Trophoblast cell (in vitro differentiated cells and primary cell): ENCODE results near the gene FGD4.

Experiments
- DNase-seq, 2 donors: peaks; one replicate each; pipeline ENCODE4 v3.0.0-alpha.2; 2016
- H2AFZ ChIP-seq: 2 replicates; pipeline ENCODE4 v1.6.1; 2013; ENCODE audit warnings: low read length, moderate library complexity, mild to moderate bottlenecking; ENCODE audit not compliant: insufficient read depth, poor library complexity
- H2AK5ac ChIP-seq: 2 replicates; pipeline ENCODE4 v1.6.1; 2013; ENCODE audit warnings: mild to moderate bottlenecking, low read length
- H2BK120ac ChIP-seq: 2 replicates; pipeline ENCODE4 v1.6.1; 2013; ENCODE audit warnings: low read length, mild to moderate bottlenecking, moderate library complexity; ENCODE audit not compliant: insufficient read depth, poor library complexity
- H2BK12ac ChIP-seq: 2 replicates; pipeline ENCODE4 v1.6.1; 2013; ENCODE audit warnings: mild to moderate bottlenecking, low read length, moderate library complexity
- H2BK5ac ChIP-seq: 2 replicates; pipeline ENCODE4 v1.6.1; 2013; ENCODE audit warnings: low read length, low read depth, moderate library complexity, mild to moderate bottlenecking; ENCODE audit not compliant: poor library complexity
- H3K14ac ChIP-seq: 2 replicates; pipeline ENCODE4 v1.6.1; 2013; ENCODE audit warnings: mild to moderate bottlenecking, low read length
- H3K18ac ChIP-seq: 2 replicates; pipeline ENCODE4 v1.6.1; 2013; ENCODE audit warnings: mild to moderate bottlenecking, low read length
- H3K23ac ChIP-seq: 2 replicates; pipeline ENCODE4 v1.6.1; 2013; ENCODE audit warnings: low read length
- H3K27ac ChIP-seq: 2 replicates; pipeline ENCODE4 v1.5.1; 2013; ENCODE audit warnings: low read depth, mild to moderate bottlenecking, inconsistent platforms, low read length, moderate library complexity
- H3K27me3 ChIP-seq: 2 replicates; pipeline ENCODE4 v1.6.1; 2013; ENCODE audit warnings: inconsistent platforms, mild to moderate bottlenecking, low read length, moderate library complexity; ENCODE audit not compliant: insufficient read depth
- H3K36me3 ChIP-seq, 2 experiments: 1 replicate in 1 of 2; 2 replicates in 1 of 2; pipeline ENCODE4 v1.6.1; 2013; ENCODE audit warnings: low read length in 2 of 2, mild to moderate bottlenecking in 2 of 2, moderate library complexity in 1 of 2; ENCODE audit not compliant: insufficient read depth in 2 of 2, control insufficient read depth in 1 of 2
- H3K4ac ChIP-seq: 2 replicates; pipeline ENCODE4 v1.6.1; 2013; ENCODE audit warnings: low read depth, mild to moderate bottlenecking, low read length, moderate library complexity
- H3K4me1 ChIP-seq, 2 experiments: 1 replicate in 1 of 2; 2 replicates in 1 of 2; pipeline ENCODE4 v1.6.1; 2013; ENCODE audit warnings: low read length in 2 of 2, mild to moderate bottlenecking in 2 of 2, moderate library complexity in 1 of 2; ENCODE audit not compliant: insufficient read depth in 2 of 2, control insufficient read depth in 1 of 2
- H3K4me2 ChIP-seq: 2 replicates; pipeline ENCODE4 v1.6.1; 2013; ENCODE audit warnings: inconsistent platforms, mild to moderate bottlenecking, low read length, moderate library complexity
- H3K4me3 ChIP-seq: 2 replicates; pipeline ENCODE4 v1.5.1; 2013; ENCODE audit warnings: mild to moderate bottlenecking, low read depth, low read length, inconsistent platforms
- H3K79me1 ChIP-seq: one replicate; pipeline ENCODE4 v1.6.1; 2013; ENCODE audit warnings: low read length
- H3K79me2 ChIP-seq: 2 replicates; pipeline ENCODE4 v1.6.1; 2013; ENCODE audit warnings: low read length, mild to moderate bottlenecking; ENCODE audit not compliant: control insufficient read depth, insufficient read depth, poor library complexity
- H3K9ac ChIP-seq: 2 replicates; pipeline ENCODE4 v1.6.1; 2013; ENCODE audit warnings: mild to moderate bottlenecking, low read length
- H3K9me3 ChIP-seq: 2 replicates; pipeline ENCODE4 v1.6.1; 2013; ENCODE audit warnings: low read depth, mild to moderate bottlenecking, control low read depth, inconsistent platforms, low read length; ENCODE audit not compliant: insufficient read depth
- H4K12ac ChIP-seq: 2 replicates; pipeline ENCODE4 v1.6.1; 2013; ENCODE audit warnings: low read depth, mild to moderate bottlenecking, low read length, moderate library complexity
- H4K8ac ChIP-seq: 2 replicates; pipeline ENCODE4 v1.6.1; 2013; ENCODE audit warnings: low read depth, mild to moderate bottlenecking, low read length, moderate library complexity
- H4K91ac ChIP-seq: one replicate; pipeline ENCODE4 v1.6.1; 2013; ENCODE audit warnings: low read depth, mild to moderate bottlenecking, low read length, moderate library complexity
- WGBS: extraction: QIAGEN DNeasy Blood & Tissue Kit; methylation state at CpG from one replicate; pipeline ENCODE4 v1.1.7; 2013; ENCODE audit warnings: missing lambda C conversion rate; ENCODE audit not compliant: insufficient read length, insufficient coverage; ENCODE audit errors: extremely low coverage; 5-methylcytosine and 5-hydroxymethylcytosine counted together

Gene FGD4

DNA sequence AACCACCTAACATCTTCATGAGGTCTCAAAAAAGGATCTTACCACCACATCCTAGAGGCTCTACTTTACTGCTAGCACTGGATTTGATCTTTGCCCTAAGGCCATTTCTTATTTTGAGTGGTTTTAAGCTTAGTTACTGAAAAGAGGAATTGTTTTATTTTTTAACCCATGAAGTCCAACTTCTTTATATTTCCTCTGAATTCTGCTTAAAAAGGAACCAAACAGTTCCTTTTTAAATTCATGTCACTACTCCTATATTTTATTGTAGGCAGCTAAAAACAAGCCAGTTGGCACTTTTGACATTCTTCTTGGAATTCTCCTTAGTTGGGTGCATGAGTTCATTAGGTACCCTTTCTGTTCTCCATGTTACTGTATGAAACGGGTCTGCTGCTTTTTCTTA is 76.4 kb downstream of the FGD4 start:
- Histone ChIP-seq H3K9me3 (no peaks in the 10 kb centered on the region), H3K79me1 (no peaks in the 10 kb centered on the region), H3K23ac (no peak overlapping the region), H4K91ac (no peak overlapping the region), H3K4me3 (no peak overlapping the region), H3K27ac (no peak overlapping the region), H3K4me1 (no peaks in the 10 kb centered on the region), H2AFZ (no peak overlapping the region), H4K8ac (no peak overlapping the region), H3K27me3 (no peaks in the 10 kb centered on the region), H2AK5ac (no peak overlapping the region), H3K36me3 (peaks cover 0 to 8% of the 10 kb centered on the region in 2 experiments), H3K9ac (no peak overlapping the region), H3K79me2 (no peaks in the 10 kb centered on the region), H2BK5ac (no peak overlapping the region), H3K4me2 (no peak overlapping the region), H3K18ac (no peak overlapping the region), H3K14ac (no peak overlapping the region), H2BK12ac (no peak overlapping the region), H3K4ac (no peak overlapping the region), H4K12ac (no peak overlapping the region), H2BK120ac (no peak overlapping the region)
- DNase-seq: no peak
- no CpG with 5 or more reads among the region's 1 CpG for WGBS

DNA sequence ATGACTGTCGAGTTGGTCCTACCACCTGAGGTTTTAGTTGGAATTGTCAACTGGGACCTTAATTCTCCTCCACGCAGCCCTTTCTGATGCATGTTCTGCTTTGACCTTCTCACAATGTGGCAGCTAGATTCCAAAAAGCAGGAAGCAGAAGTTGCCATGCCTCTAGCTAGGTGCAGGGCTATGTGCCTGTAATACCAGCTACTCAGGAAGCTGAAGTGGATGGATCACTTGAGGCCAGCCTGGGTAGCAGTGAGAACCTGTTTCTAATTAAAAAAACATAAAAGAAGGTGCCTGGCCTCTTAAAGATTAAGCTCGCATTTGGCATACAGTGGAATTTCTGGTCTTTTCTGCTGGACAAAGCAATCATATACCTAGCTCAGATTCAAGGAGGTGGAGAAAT is 77.1 kb downstream of the FGD4 start:
- Histone ChIP-seq H3K18ac (no peak overlapping the region), H2BK5ac (no peak overlapping the region), H2BK120ac (no peak overlapping the region), H3K36me3 (peaks cover 0 to 8% of the 10 kb centered on the region in 2 experiments), H2AFZ (no peak overlapping the region), H3K4me3 (no peak overlapping the region), H2AK5ac (no peak overlapping the region), H3K27ac (no peak overlapping the region), H4K8ac (no peak overlapping the region), H3K79me1 (no peaks in the 10 kb centered on the region), H3K4ac (no peak overlapping the region), H3K9me3 (no peaks in the 10 kb centered on the region), H3K14ac (no peak overlapping the region), H3K4me2 (no peak overlapping the region), H3K23ac (no peak overlapping the region), H3K4me1 (no peaks in the 10 kb centered on the region), H3K9ac (no peak overlapping the region), H3K79me2 (no peaks in the 10 kb centered on the region), H3K27me3 (no peaks in the 10 kb centered on the region), H2BK12ac (no peak overlapping the region), H4K91ac (no peak overlapping the region), H4K12ac (no peak overlapping the region)
- DNase-seq: no peak
- no CpG with 5 or more reads among the region's 3 CpGs for WGBS

DNA sequence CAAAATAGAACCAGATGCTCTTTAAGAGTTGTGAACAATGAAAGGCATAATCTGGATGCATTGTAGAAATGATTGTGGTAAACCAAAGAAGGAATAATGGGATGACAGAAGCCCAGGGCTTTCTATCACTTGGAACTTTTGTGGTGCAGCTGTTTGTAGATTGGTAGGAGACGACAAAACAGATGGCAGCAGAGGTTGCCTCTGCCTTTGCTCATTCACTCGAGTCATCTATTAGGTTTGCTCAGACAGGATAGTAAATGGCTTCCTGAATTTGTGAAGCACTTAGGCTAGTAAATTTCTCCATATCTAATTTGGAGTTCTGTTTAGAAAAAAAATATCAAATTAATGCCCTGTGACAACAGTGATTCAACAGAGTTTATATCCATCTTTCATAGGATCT is 78.4 kb downstream of the FGD4 start:
- no peak overlapping the region for H3K4me3 ChIP-seq
- H2AK5ac ChIP-seq: no peak overlapping the region
- no peaks in the 10 kb centered on the region for H3K9me3 ChIP-seq
- no peaks in the 10 kb centered on the region for H3K27me3 ChIP-seq
- H3K14ac ChIP-seq: no peak overlapping the region
- no peak overlapping the region for H3K27ac ChIP-seq
- H3K79me1 ChIP-seq: no peaks in the 10 kb centered on the region
- WGBS: no CpG with 5 or more reads among the region's 2 CpGs
- no peak overlapping the region for H4K12ac ChIP-seq
- no peak overlapping the region for H2BK5ac ChIP-seq
- no peak overlapping the region for H3K4me2 ChIP-seq
- H3K36me3 ChIP-seq: peaks cover 0 to 8% of the 10 kb centered on the region in 2 experiments
- no peak overlapping the region for H2AFZ ChIP-seq
- H2BK120ac ChIP-seq: no peak overlapping the region
- H3K4me1 ChIP-seq: no peaks in the 10 kb centered on the region
- H3K79me2 ChIP-seq: no peaks in the 10 kb centered on the region
- H2BK12ac ChIP-seq: no peak overlapping the region
- no peak overlapping the region for H3K4ac ChIP-seq
- no peak overlapping the region for H3K23ac ChIP-seq
- H3K9ac ChIP-seq: no peak overlapping the region
- no peak overlapping the region for H4K8ac ChIP-seq
- no peak overlapping the region for H3K18ac ChIP-seq
- no peak overlapping the region for H4K91ac ChIP-seq
- no peak for DNase-seq

DNA sequence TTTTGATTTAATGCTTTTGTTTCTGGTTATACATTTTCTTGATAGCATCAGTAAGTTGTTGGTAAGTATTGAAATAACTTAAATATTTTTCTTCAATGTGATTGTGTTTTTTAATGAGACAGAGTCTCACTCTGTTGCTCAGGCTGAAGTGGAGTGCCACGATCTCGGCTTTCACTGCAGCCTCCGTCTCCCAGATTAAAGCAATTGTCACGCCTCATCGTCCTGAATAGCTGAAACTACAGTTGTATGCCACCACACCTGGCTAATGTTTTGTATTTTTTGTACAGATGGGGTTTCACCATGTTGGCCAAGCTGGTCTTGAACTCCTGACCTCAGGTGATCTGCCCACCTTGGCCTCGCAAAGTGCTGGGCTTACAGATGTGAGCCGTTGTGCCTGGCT is 78.8 kb downstream of the FGD4 start:
- Histone ChIP-seq H4K12ac (no peak overlapping the region), H3K4me2 (no peak overlapping the region), H3K14ac (no peak overlapping the region), H3K4me3 (no peak overlapping the region), H3K27ac (no peak overlapping the region), H3K18ac (no peak overlapping the region), H4K8ac (no peak overlapping the region), H3K79me1 (no peaks in the 10 kb centered on the region), H3K27me3 (no peaks in the 10 kb centered on the region), H3K36me3 (peaks cover 0 to 8% of the 10 kb centered on the region in 2 experiments), H3K9me3 (no peaks in the 10 kb centered on the region), H3K4me1 (no peaks in the 10 kb centered on the region), H2BK120ac (no peak overlapping the region), H3K23ac (no peak overlapping the region), H3K9ac (no peak overlapping the region), H2AK5ac (no peak overlapping the region), H4K91ac (no peak overlapping the region), H2AFZ (no peak overlapping the region), H3K79me2 (no peaks in the 10 kb centered on the region), H2BK12ac (no peak overlapping the region), H3K4ac (no peak overlapping the region), H2BK5ac (no peak overlapping the region)
- WGBS: no CpG with 5 or more reads among the region's 7 CpGs
- no peak for DNase-seq
